Liver (tissue), 9 donors: Measurements from ENCODE around the gene CILP. TPM values are rescaled to one million over a fixed set of nuclear protein-coding genes. Genes with fewer than 3 reads are reported as not detected.

Experiments
- DNase-seq: peaks from one replicate; pipeline ENCODE4 v3.0.0-alpha.2; 2017; ENCODE audit warnings: low spot score
- H3K27ac ChIP-seq, 2 donors: one replicate each; pipeline ENCODE4 v1.7.0; 2013; ENCODE audit warnings: inconsistent platforms in 2 of 2, low read length in 2 of 2, control low read depth in 1 of 2, low read depth in 1 of 2, mild to moderate bottlenecking in 1 of 2
- H3K27me3 ChIP-seq, 4 donors: one replicate each; pipeline versions ENCODE4 v1.6.1 to v1.7.0; 2013; ENCODE audit warnings: low read length in 3 of 4, inconsistent platforms in 1 of 4, mild to moderate bottlenecking in 1 of 4, moderate library complexity in 1 of 4; ENCODE audit not compliant: control insufficient read depth in 4 of 4, insufficient read depth in 4 of 4
- H3K36me3 ChIP-seq, 4 donors: one replicate each; pipeline versions ENCODE4 v1.6.1 to v1.7.0; 2013; ENCODE audit warnings: low read length in 3 of 4, mild to moderate bottlenecking in 3 of 4, low read depth in 1 of 4, moderate library complexity in 1 of 4; ENCODE audit not compliant: control insufficient read depth in 4 of 4, insufficient read depth in 3 of 4
- H3K4me1 ChIP-seq, 4 donors: one replicate each; pipeline versions ENCODE4 v1.6.1 to v1.7.0; 2013; ENCODE audit warnings: low read length in 3 of 4, mild to moderate bottlenecking in 3 of 4, moderate library complexity in 1 of 4; ENCODE audit not compliant: control insufficient read depth in 4 of 4, insufficient read depth in 4 of 4
- H3K4me3 ChIP-seq, 3 donors: one replicate each; pipeline versions ENCODE4 v1.6.1 to v1.7.0; 2013; ENCODE audit warnings: low read length in 3 of 3, control low read depth in 1 of 3, low read depth in 1 of 3, mild to moderate bottlenecking in 1 of 3
- H3K9ac ChIP-seq, 2 donors: one replicate each; pipeline ENCODE4 v1.7.0; 2013; ENCODE audit warnings: low read length in 2 of 2, mild to moderate bottlenecking in 2 of 2, moderate library complexity in 2 of 2, control low read depth in 1 of 2, low read depth in 1 of 2
- H3K9me3 ChIP-seq, 4 donors: one replicate each; pipeline versions ENCODE4 v1.6.1 to v1.7.0; 2013; ENCODE audit warnings: low read length in 3 of 4; ENCODE audit not compliant: control insufficient read depth in 4 of 4
- EGR1 ChIP-seq, 2 donors: IDR thresholded peaks; 2 replicates each; pipeline ENCODE4 v1.6.1; 2016 to 2018; ENCODE audit warnings: antibody characterized with exemption in 2 of 2, low read depth in 2 of 2
- FOXA1 ChIP-seq: IDR thresholded peaks from 2 replicates; pipeline ENCODE4 v1.6.1; 2016; ENCODE audit warnings: antibody characterized with exemption
- FOXA2 ChIP-seq: IDR thresholded peaks from 2 replicates; pipeline ENCODE4 v1.6.1; 2016; ENCODE audit warnings: antibody characterized with exemption
- GABPA ChIP-seq, 2 donors: IDR thresholded peaks in 1 of 2; conservative IDR thresholded peaks in 1 of 2; 2 replicates each; pipeline ENCODE4 v1.6.1; 2016; ENCODE audit warnings: antibody characterized with exemption in 2 of 2, mild to moderate bottlenecking in 1 of 2, moderate library complexity in 1 of 2
- HNF4A ChIP-seq, 2 donors: conservative IDR thresholded peaks; 2 replicates each; pipeline ENCODE4 v1.6.1; 2016; ENCODE audit warnings: antibody characterized with exemption in 2 of 2, mild to moderate bottlenecking in 2 of 2
- HNF4G ChIP-seq: IDR thresholded peaks from 2 replicates; pipeline ENCODE4 v1.6.1; 2016; ENCODE audit warnings: antibody characterized with exemption
- JUND ChIP-seq, 2 donors: IDR thresholded peaks; 2 replicates each; pipeline ENCODE4 v1.6.1; 2016; ENCODE audit warnings: antibody characterized with exemption in 2 of 2
- NR2F2 ChIP-seq: IDR thresholded peaks from 2 replicates; pipeline ENCODE4 v1.6.1; 2016; ENCODE audit warnings: antibody characterized with exemption
- RAD21 ChIP-seq, 2 donors: IDR thresholded peaks; 2 replicates each; pipeline ENCODE4 v1.6.1; 2016; ENCODE audit warnings: antibody characterized with exemption in 2 of 2, mild to moderate bottlenecking in 2 of 2
- RXRA ChIP-seq, 2 donors: IDR thresholded peaks; 2 replicates each; pipeline ENCODE4 v1.6.1; 2017 to 2018; ENCODE audit warnings: antibody characterized with exemption in 2 of 2, mild to moderate bottlenecking in 1 of 2
- SP1 ChIP-seq: IDR thresholded peaks from 2 replicates; pipeline ENCODE4 v1.6.1; 2018; ENCODE audit warnings: antibody characterized with exemption, mild to moderate bottlenecking
- TAF1 ChIP-seq: conservative IDR thresholded peaks from 2 replicates; pipeline ENCODE4 v1.6.1; 2016; ENCODE audit warnings: antibody characterized with exemption, mild to moderate bottlenecking
- YY1 ChIP-seq: IDR thresholded peaks from 2 replicates; pipeline ENCODE4 v1.6.1; 2016; ENCODE audit warnings: antibody characterized with exemption, mild to moderate bottlenecking
- WGBS: extraction: QIAGEN DNeasy Blood & Tissue Kit; methylation state at CpG from one replicate; pipeline ENCODE4 v1.1.7; 2013; 5-methylcytosine and 5-hydroxymethylcytosine counted together
- polyA plus RNA-seq, 2 donors: library from polyadenylated mRNA; stranded (reverse) in 1 of 2; unstranded in 1 of 2; fragments of 200-250 nt in 1 of 2; fragments of >200 nt in 1 of 2; fragmentation: Nextera tagmentation in 1 of 2; extraction: Ambion mirVana in 1 of 2; gene quantifications; one replicate each; pipeline versions ENCODE4 v1.2.1 to v1.2.3, GENCODE V29; 2013 to 2015
- total RNA-seq, 2 donors: library from RNA; depleted of rRNA; stranded (reverse); fragments of >200 nt; gene quantifications; one replicate each; pipeline ENCODE4 v1.2.3, GENCODE V29; 2014
- TF ChIP-seq, protein P1 (sequence below): IDR thresholded peaks from 2 replicates; pipeline ENCODE4 v1.6.1; 2016; ENCODE audit warnings: antibody characterized with exemption
- TF ChIP-seq, protein P2 (sequence below): IDR thresholded peaks from 2 replicates; pipeline ENCODE4 v1.6.1; 2016; ENCODE audit warnings: antibody characterized with exemption
- TF ChIP-seq, protein P3 (sequence below): IDR thresholded peaks from 2 replicates; pipeline ENCODE4 v1.6.1; 2016; ENCODE audit warnings: antibody characterized with exemption, mild to moderate bottlenecking
- TF ChIP-seq, protein P4 (sequence below): fragments of 150-350 bp; IDR thresholded peaks from 2 replicates; pipeline ENCODE4 v1.5.1; 2017; ENCODE audit warnings: improper control_type of control experiment, low read depth, low read length; ENCODE audit not compliant: missing input control
- TF ChIP-seq, protein P5 (sequence below): IDR thresholded peaks from 2 replicates; pipeline ENCODE4 v1.6.1; 2016; ENCODE audit warnings: antibody characterized with exemption
- donor health status: healthy.
- donor health status: healthy.
- donor health status: healthy.
- donor health status: healthy.
- donor health status: healthy.

CILP gene
- total and polyA plus RNA-seq, 4 donors: 0.28 to 2.6 (median 0.44) TPM

DNA sequence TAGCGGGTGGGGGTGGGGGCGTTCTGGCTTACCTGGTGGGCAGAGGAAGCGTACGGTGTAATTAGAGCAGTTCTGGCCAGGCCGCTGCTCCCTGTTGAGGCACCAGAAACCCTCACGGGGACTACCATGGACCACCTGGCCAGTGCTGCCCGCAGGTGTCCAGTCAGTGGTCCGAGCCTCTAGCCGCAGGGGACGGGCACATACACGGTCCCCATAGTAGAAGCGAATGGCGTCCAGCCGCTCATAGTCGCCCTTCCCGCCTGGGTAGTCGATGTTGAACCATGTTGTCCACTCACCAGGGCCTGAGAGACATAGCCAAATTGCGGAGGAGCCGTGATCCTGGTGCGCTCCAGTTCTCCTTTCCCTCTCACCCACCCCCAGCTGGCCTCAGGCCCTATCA, 4.5 kb downstream of the CILP start:
- Histone ChIP-seq H3K9ac (no peak overlapping the region), H3K27ac (no peak overlapping the region), H3K4me3 (no peak overlapping the region), H3K27me3 (no peaks in the 10 kb centered on the region), H3K9me3 (no peaks in the 10 kb centered on the region), H3K36me3 (no peaks in the 10 kb centered on the region), H3K4me1 (no peaks in the 10 kb centered on the region)
- TF ChIP-seq YY1: no peak
- no peak for TF ChIP-seq FOXA1
- TF ChIP-seq, protein P1, sequence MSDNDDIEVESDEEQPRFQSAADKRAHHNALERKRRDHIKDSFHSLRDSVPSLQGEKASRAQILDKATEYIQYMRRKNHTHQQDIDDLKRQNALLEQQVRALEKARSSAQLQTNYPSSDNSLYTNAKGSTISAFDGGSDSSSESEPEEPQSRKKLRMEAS: no peak
- TF ChIP-seq HNF4G: no peak
- no peak for TF ChIP-seq GABPA (IDR thresholded peaks at IDR 0.05 in 1 of 2, conservative IDR thresholded peaks at IDR 0.05 in 1 of 2)
- TF ChIP-seq EGR1 (IDR thresholded peaks at IDR 0.05; ENCODE audit: low read depth in 2 of 2): no peak
- TF ChIP-seq JUND (IDR thresholded peaks at IDR 0.05): no peak
- TF ChIP-seq RXRA (IDR thresholded peaks at IDR 0.05): no peak
- TF ChIP-seq, protein P2, sequence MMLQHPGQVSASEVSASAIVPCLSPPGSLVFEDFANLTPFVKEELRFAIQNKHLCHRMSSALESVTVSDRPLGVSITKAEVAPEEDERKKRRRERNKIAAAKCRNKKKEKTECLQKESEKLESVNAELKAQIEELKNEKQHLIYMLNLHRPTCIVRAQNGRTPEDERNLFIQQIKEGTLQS: no peak
- TF ChIP-seq, protein P3, sequence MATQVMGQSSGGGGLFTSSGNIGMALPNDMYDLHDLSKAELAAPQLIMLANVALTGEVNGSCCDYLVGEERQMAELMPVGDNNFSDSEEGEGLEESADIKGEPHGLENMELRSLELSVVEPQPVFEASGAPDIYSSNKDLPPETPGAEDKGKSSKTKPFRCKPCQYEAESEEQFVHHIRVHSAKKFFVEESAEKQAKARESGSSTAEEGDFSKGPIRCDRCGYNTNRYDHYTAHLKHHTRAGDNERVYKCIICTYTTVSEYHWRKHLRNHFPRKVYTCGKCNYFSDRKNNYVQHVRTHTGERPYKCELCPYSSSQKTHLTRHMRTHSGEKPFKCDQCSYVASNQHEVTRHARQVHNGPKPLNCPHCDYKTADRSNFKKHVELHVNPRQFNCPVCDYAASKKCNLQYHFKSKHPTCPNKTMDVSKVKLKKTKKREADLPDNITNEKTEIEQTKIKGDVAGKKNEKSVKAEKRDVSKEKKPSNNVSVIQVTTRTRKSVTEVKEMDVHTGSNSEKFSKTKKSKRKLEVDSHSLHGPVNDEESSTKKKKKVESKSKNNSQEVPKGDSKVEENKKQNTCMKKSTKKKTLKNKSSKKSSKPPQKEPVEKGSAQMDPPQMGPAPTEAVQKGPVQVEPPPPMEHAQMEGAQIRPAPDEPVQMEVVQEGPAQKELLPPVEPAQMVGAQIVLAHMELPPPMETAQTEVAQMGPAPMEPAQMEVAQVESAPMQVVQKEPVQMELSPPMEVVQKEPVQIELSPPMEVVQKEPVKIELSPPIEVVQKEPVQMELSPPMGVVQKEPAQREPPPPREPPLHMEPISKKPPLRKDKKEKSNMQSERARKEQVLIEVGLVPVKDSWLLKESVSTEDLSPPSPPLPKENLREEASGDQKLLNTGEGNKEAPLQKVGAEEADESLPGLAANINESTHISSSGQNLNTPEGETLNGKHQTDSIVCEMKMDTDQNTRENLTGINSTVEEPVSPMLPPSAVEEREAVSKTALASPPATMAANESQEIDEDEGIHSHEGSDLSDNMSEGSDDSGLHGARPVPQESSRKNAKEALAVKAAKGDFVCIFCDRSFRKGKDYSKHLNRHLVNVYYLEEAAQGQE: no peak
- TF ChIP-seq HNF4A (conservative IDR thresholded peaks at IDR 0.05): no peak
- TF ChIP-seq, protein P4, sequence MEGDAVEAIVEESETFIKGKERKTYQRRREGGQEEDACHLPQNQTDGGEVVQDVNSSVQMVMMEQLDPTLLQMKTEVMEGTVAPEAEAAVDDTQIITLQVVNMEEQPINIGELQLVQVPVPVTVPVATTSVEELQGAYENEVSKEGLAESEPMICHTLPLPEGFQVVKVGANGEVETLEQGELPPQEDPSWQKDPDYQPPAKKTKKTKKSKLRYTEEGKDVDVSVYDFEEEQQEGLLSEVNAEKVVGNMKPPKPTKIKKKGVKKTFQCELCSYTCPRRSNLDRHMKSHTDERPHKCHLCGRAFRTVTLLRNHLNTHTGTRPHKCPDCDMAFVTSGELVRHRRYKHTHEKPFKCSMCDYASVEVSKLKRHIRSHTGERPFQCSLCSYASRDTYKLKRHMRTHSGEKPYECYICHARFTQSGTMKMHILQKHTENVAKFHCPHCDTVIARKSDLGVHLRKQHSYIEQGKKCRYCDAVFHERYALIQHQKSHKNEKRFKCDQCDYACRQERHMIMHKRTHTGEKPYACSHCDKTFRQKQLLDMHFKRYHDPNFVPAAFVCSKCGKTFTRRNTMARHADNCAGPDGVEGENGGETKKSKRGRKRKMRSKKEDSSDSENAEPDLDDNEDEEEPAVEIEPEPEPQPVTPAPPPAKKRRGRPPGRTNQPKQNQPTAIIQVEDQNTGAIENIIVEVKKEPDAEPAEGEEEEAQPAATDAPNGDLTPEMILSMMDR: no peak
- TF ChIP-seq, protein P5, sequence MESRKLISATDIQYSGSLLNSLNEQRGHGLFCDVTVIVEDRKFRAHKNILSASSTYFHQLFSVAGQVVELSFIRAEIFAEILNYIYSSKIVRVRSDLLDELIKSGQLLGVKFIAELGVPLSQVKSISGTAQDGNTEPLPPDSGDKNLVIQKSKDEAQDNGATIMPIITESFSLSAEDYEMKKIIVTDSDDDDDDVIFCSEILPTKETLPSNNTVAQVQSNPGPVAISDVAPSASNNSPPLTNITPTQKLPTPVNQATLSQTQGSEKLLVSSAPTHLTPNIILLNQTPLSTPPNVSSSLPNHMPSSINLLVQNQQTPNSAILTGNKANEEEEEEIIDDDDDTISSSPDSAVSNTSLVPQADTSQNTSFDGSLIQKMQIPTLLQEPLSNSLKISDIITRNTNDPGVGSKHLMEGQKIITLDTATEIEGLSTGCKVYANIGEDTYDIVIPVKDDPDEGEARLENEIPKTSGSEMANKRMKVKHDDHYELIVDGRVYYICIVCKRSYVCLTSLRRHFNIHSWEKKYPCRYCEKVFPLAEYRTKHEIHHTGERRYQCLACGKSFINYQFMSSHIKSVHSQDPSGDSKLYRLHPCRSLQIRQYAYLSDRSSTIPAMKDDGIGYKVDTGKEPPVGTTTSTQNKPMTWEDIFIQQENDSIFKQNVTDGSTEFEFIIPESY: no peak
- no peak for TF ChIP-seq TAF1
- TF ChIP-seq FOXA2: no peak
- TF ChIP-seq RAD21 (IDR thresholded peaks at IDR 0.05): no peak
- TF ChIP-seq SP1: no peak
- no peak for TF ChIP-seq NR2F2
- WGBS: 95% methylated on average over 20 of the region's 20 CpGs
- no peak for DNase-seq
